ENCODE data around the gene NGFR.

NGFR gene

GRCh38 chr17:49523706-49524472 is 28.8 kb downstream of the NGFR start:
- DNase-seq = peak; percentile 48
- Histone ChIP-seq H3K27me3 (no peaks in the 10 kb centered on the region), H3K9me3 (no peaks in the 10 kb centered on the region; the same call in 1 of the 2 replicates), H3K36me3 (no peaks in the 10 kb centered on the region), H3K4me3 (ENCODE audit: low read depth, low read length) (no peak overlapping the region), H3K4me1 (peaks cover 15% of the 10 kb centered on the region; the same call in 1 of the 2 replicates)
- TF ChIP-seq CTCF (IDR thresholded peaks at IDR 0.05; ENCODE audit: low read depth, low read length) = no peak

GRCh38 chr17:49524473-49525359 is 29.6 kb downstream of the NGFR start:
- peak; percentile 36 for DNase-seq
- no peak overlapping the region for H3K4me3 ChIP-seq (ENCODE audit: low read depth, low read length)
- TF ChIP-seq CTCF (IDR thresholded peaks at IDR 0.05; ENCODE audit: low read depth, low read length) = no peak
- no peaks in the 10 kb centered on the region for H3K36me3 ChIP-seq
- H3K4me1 ChIP-seq = peaks cover 10% of the 10 kb centered on the region; the same call in 1 of the 2 replicates
- no peaks in the 10 kb centered on the region; the same call in 1 of the 2 replicates for H3K9me3 ChIP-seq
- H3K27me3 ChIP-seq = no peaks in the 10 kb centered on the region

- no peak for TF ChIP-seq CTCF (IDR thresholded peaks at IDR 0.05; ENCODE audit: low read depth, low read length)
- H3K9me3 ChIP-seq = no peaks in the 10 kb centered on the region; the same call in 1 of the 2 replicates
- no peak overlapping the region for H3K4me3 ChIP-seq (ENCODE audit: low read depth, low read length)
- H3K4me1 ChIP-seq = peaks cover 6% of the 10 kb centered on the region; the same call in 1 of the 2 replicates
- no peaks in the 10 kb centered on the region for H3K27me3 ChIP-seq
- no peaks in the 10 kb centered on the region for H3K36me3 ChIP-seq
- DNase-seq = no peak
These were observed 31.0 kb downstream of the NGFR start for GRCh38 chr17:49525831-49526741.

- Histone ChIP-seq H3K27me3 (no peaks in the 10 kb centered on the region), H3K9me3 (no peaks in the 10 kb centered on the region), H3K4me1 (peaks cover 6% of the 10 kb centered on the region; the same call in 1 of the 2 replicates), H3K4me3 (ENCODE audit: low read depth, low read length) (no peak overlapping the region), H3K36me3 (no peaks in the 10 kb centered on the region)
- no peak for TF ChIP-seq CTCF (IDR thresholded peaks at IDR 0.05; ENCODE audit: low read depth, low read length)
- peak; percentile 4 for DNase-seq
These were observed 33.0 kb downstream of the NGFR start for GRCh38 chr17:49527927-49528651.

GRCh38 chr17:49528966-49529365 is 33.9 kb downstream of the NGFR start:
- no peaks in the 10 kb centered on the region for H3K27me3 ChIP-seq
- H3K36me3 ChIP-seq = no peaks in the 10 kb centered on the region
- DNase-seq = no peak

More at GRCh38 chr17:49528966-49529365, 33.9 kb downstream of the NGFR start:
- no peaks in the 10 kb centered on the region for H3K4me1 ChIP-seq
- no peak overlapping the region for H3K4me3 ChIP-seq (ENCODE audit: low read depth, low read length)
- no peaks in the 10 kb centered on the region for H3K9me3 ChIP-seq
- TF ChIP-seq CTCF (IDR thresholded peaks at IDR 0.05; ENCODE audit: low read depth, low read length) = no peak
